A549 (cell line): ENCODE measurements around the gene SLC15A3. TPM values are rescaled to one million over a fixed set of nuclear protein-coding genes. Genes with fewer than 3 reads are reported as not detected.

Source experiments
- ATAC-seq, 2 experiments: fragments of 200-7000 bp in 1 of 2; fragments of >200 bp in 1 of 2; cut with Nextera tagmentation in 1 of 2; cut with Tn5 transposase in 1 of 2; 3 replicates each; pipeline versions ENCODE4 v1.8.0 to v1.9.1; 2018 to 2020; ENCODE audit warnings: mild to moderate bottlenecking in 1 of 2, moderate library complexity in 1 of 2
- CTCF ChIA-PET: fragments of 300-600 bp; sonication (Branson Sonifier 250); formaldehyde crosslinking; extraction: SDS; loops from one replicate; lab custom pipeline; 2021; ENCODE audit warnings: antibody characterized with exemption, inconsistent platforms; lab: Yijun Ruan, JAX
- POLR2A ChIA-PET: fragments of 350-600 bp; formaldehyde crosslinking; extraction: SDS; loops from one replicate; lab custom pipeline; 2021; ENCODE audit warnings: antibody characterized with exemption, inconsistent platforms; lab: Yijun Ruan, JAX
- DNase-seq, 2 experiments: peaks; one replicate each; pipeline versions ENCODE4 v3.0.0 to v3.0.0-alpha.2; 2011 to 2016; ENCODE audit warnings: low read depth in 1 of 2, low spot score in 1 of 2
- FAIRE-seq: peaks from 2 replicates; lab custom pipeline; 2011; peaks lifted over from hg19 to GRCh38; lab: Jason Lieb, UNC
- H3K27ac ChIP-seq, 2 experiments: fragments of >200 bp; sonication (Bioruptor Twin); formaldehyde crosslinking; 3 replicates each; pipeline ENCODE4 v1.5.1; 2016 to 2017
- H3K4me1 ChIP-seq: fragments of >200 bp; sonication (Bioruptor Twin); formaldehyde crosslinking; 3 replicates; pipeline ENCODE4 v1.6.1; 2016
- H3K4me2 ChIP-seq: fragments of >200 bp; sonication (Bioruptor Twin); formaldehyde crosslinking; 3 replicates; pipeline ENCODE4 v1.6.1; 2016
- H3K4me3 ChIP-seq: fragments of >200 bp; sonication (Bioruptor Twin); formaldehyde crosslinking; 3 replicates; pipeline ENCODE4 v1.5.1; 2016
- H3K9me3 ChIP-seq: fragments of >200 bp; sonication (Bioruptor Twin); formaldehyde crosslinking; 3 replicates; pipeline ENCODE4 v1.6.1; 2016
- CBX2 ChIP-seq: fragments of 200-600 bp; sonication (generic); IDR thresholded peaks from 2 replicates; pipeline ENCODE4 v1.6.1; 2016; ENCODE audit warnings: low read depth, mild to moderate bottlenecking, borderline replicate concordance
- CBX8 ChIP-seq: fragments of 200-600 bp; sonication (generic); IDR thresholded peaks from 2 replicates; pipeline ENCODE4 v1.6.1; 2016
- CTCF ChIP-seq: fragments of >200 bp; sonication (Bioruptor Twin); formaldehyde crosslinking; IDR thresholded peaks from 3 replicates; pipeline ENCODE4 v1.5.1; 2016
- ELK1 ChIP-seq: fragments of 150-350 bp; IDR thresholded peaks from 2 replicates; pipeline ENCODE4 v1.6.1; 2014; ENCODE audit warnings: low read depth, mild to moderate bottlenecking, low read length
- FOSB ChIP-seq: fragments of 250-450 bp; sonication (Bioruptor Pico); IDR thresholded peaks from 2 replicates; pipeline ENCODE4 v1.5.0; 2020; ENCODE audit warnings: mild to moderate bottlenecking, moderate library complexity
- FOXS1 ChIP-seq: fragments of 250-450 bp; sonication (Bioruptor Pico); IDR thresholded peaks from 2 replicates; pipeline ENCODE4 v1.5.0; 2020; ENCODE audit warnings: mild to moderate bottlenecking, moderate library complexity
- GATA3 ChIP-seq: IDR thresholded peaks from 2 replicates; pipeline ENCODE4 v1.6.1; 2012; ENCODE audit warnings: borderline replicate concordance
- HDAC2 ChIP-seq: fragments of 200-600 bp; sonication (generic); IDR thresholded peaks from 2 replicates; pipeline ENCODE4 v1.6.1; 2016
- HEYL ChIP-seq: fragments of 250-450 bp; sonication (Bioruptor Pico); IDR thresholded peaks from 2 replicates; pipeline ENCODE4 v1.8.0; 2021; ENCODE audit warnings: mild to moderate bottlenecking, moderate library complexity
- HOXB5 ChIP-seq: fragments of 250-450 bp; sonication (Bioruptor Pico); IDR thresholded peaks from 2 replicates; pipeline ENCODE4 v1.5.0; 2020; ENCODE audit warnings: mild to moderate bottlenecking, moderate library complexity
- JUN ChIP-seq, 2 experiments: fragments of >200 bp; sonication (Bioruptor Twin); formaldehyde crosslinking; IDR thresholded peaks; 2 replicates in 1 of 2; 3 replicates in 1 of 2; pipeline ENCODE4 v1.6.1; 2016 to 2017
- JUNB ChIP-seq: fragments of >200 bp; sonication (Bioruptor Twin); formaldehyde crosslinking; IDR thresholded peaks from 2 replicates; pipeline ENCODE4 v1.6.1; 2016
- KDM1A ChIP-seq: fragments of 200-600 bp; sonication (generic); IDR thresholded peaks from 2 replicates; pipeline ENCODE4 v1.6.1; 2016; ENCODE audit warnings: low read depth, mild to moderate bottlenecking
- NFE2L2 ChIP-seq: fragments of 150-350 bp; conservative IDR thresholded peaks from 2 replicates; pipeline ENCODE4 v1.6.1; 2014; ENCODE audit warnings: low read length
- RFX5 ChIP-seq: fragments of 450-650 bp; IDR thresholded peaks from 2 replicates; pipeline ENCODE4 v1.7.1; 2014; ENCODE audit warnings: antibody characterized with exemption, mild to moderate bottlenecking, moderate library complexity
- TFCP2L1 ChIP-seq: fragments of 250-450 bp; sonication (Bioruptor Pico); IDR thresholded peaks from 2 replicates; pipeline ENCODE4 v1.5.0; 2021; ENCODE audit warnings: mild to moderate bottlenecking
- ZSCAN20 ChIP-seq: fragments of 250-450 bp; sonication (Bioruptor Pico); IDR thresholded peaks from 2 replicates; pipeline ENCODE4 v1.8.0; 2022; ENCODE audit warnings: mild to moderate bottlenecking, moderate library complexity
- WGBS: methylation state at CpG from one replicate; pipeline ENCODE4 v1.1.6; 2017; ENCODE audit errors: missing lambda C conversion rate; 5-methylcytosine and 5-hydroxymethylcytosine counted together
- polyA plus RNA-seq, 4 experiments: library from polyadenylated mRNA; depleted of rRNA in 3 of 4; stranded (reverse); fragments of >200 nt; fragmentation: RNase III in 1 of 4; extraction: RNeasy Plus Mini Kit Qiagen cat#74134 plus additional on column Dnase treatment in 1 of 4; gene quantifications; 2 replicates in 3 of 4; 3 replicates in 1 of 4; pipeline ENCODE4 v1.2.3, GENCODE V29; 2011 to 2017
- TF ChIP-seq, protein P1 (sequence below): fragments of 200-600 bp; sonication (generic); IDR thresholded peaks from 2 replicates; pipeline ENCODE4 v1.6.1; 2016; ENCODE audit warnings: antibody characterized with exemption, mild to moderate bottlenecking, moderate library complexity
- TF ChIP-seq, protein P2 (sequence below): fragments of >200 bp; sonication (Bioruptor Twin); formaldehyde crosslinking; IDR thresholded peaks from 3 replicates; pipeline ENCODE4 v1.6.1; 2016
- TF ChIP-seq, protein P3 (sequence below): IDR thresholded peaks from 2 replicates; pipeline ENCODE4 v1.6.1; 2012

SLC15A3 gene
- polyA plus RNA-seq, 2 of the 4 experiments (the other 2 are of a cell fraction): not detected

GRCh38 chr11:60912223-60912850 is 39.6 kb downstream of the SLC15A3 start (continued):
- TF ChIP-seq, protein P1, sequence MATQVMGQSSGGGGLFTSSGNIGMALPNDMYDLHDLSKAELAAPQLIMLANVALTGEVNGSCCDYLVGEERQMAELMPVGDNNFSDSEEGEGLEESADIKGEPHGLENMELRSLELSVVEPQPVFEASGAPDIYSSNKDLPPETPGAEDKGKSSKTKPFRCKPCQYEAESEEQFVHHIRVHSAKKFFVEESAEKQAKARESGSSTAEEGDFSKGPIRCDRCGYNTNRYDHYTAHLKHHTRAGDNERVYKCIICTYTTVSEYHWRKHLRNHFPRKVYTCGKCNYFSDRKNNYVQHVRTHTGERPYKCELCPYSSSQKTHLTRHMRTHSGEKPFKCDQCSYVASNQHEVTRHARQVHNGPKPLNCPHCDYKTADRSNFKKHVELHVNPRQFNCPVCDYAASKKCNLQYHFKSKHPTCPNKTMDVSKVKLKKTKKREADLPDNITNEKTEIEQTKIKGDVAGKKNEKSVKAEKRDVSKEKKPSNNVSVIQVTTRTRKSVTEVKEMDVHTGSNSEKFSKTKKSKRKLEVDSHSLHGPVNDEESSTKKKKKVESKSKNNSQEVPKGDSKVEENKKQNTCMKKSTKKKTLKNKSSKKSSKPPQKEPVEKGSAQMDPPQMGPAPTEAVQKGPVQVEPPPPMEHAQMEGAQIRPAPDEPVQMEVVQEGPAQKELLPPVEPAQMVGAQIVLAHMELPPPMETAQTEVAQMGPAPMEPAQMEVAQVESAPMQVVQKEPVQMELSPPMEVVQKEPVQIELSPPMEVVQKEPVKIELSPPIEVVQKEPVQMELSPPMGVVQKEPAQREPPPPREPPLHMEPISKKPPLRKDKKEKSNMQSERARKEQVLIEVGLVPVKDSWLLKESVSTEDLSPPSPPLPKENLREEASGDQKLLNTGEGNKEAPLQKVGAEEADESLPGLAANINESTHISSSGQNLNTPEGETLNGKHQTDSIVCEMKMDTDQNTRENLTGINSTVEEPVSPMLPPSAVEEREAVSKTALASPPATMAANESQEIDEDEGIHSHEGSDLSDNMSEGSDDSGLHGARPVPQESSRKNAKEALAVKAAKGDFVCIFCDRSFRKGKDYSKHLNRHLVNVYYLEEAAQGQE: no peak
- no peak for TF ChIP-seq RFX5
- TF ChIP-seq CBX8: no peak
- no peak for TF ChIP-seq TFCP2L1 (CRISPR knock-in tag)

DNA sequence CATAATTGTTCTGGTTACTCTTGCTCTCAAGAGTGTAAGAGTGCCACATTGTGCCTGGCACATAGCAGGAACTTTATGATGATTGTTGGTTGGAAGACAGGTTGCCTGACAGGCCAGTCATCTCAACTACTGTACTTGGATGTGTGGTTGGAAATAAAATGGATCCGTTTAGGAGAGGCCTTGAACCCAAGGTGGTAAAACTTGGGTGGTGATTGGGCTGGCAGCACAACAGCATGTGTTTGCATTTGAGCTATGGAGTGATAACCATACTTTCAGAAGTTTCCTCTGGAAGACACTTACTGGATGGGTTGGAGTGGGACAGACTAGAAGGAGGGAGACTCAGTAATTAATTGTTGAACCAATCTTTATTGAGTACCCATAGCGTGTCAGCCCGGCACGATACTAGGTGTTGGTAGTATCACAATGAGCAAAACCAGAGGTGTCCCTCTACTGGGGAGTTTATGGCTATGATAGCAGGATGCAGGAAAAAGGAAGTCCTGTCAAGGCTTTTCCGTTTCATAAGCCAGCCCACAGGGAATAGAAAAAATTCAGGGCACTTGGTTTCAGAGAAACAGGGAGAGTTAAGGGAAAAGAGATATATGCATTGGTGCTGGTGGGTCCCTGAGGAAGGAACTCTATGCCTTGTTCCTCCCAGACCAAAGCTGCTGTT is 41.1 kb downstream of the SLC15A3 start:
- 46% methylated on average over 5 of the region's 5 CpGs for WGBS
- no peak for TF ChIP-seq HDAC2
- TF ChIP-seq GATA3: no peak
- TF ChIP-seq NFE2L2: no peak
- TF ChIP-seq JUN (IDR thresholded peaks at IDR 0.05): no peak
- TF ChIP-seq, protein P2, sequence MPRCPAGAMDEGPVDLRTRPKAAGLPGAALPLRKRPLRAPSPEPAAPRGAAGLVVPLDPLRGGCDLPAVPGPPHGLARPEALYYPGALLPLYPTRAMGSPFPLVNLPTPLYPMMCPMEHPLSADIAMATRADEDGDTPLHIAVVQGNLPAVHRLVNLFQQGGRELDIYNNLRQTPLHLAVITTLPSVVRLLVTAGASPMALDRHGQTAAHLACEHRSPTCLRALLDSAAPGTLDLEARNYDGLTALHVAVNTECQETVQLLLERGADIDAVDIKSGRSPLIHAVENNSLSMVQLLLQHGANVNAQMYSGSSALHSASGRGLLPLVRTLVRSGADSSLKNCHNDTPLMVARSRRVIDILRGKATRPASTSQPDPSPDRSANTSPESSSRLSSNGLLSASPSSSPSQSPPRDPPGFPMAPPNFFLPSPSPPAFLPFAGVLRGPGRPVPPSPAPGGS: no peak
- TF ChIP-seq CBX2: no peak
- TF ChIP-seq CTCF: no peak
- no peak for TF ChIP-seq HOXB5 (CRISPR knock-in tag)
- no peak for TF ChIP-seq ZSCAN20 (CRISPR knock-in tag)
- TF ChIP-seq FOXS1 (CRISPR knock-in tag): no peak
- TF ChIP-seq ELK1: no peak
- TF ChIP-seq, protein P3, sequence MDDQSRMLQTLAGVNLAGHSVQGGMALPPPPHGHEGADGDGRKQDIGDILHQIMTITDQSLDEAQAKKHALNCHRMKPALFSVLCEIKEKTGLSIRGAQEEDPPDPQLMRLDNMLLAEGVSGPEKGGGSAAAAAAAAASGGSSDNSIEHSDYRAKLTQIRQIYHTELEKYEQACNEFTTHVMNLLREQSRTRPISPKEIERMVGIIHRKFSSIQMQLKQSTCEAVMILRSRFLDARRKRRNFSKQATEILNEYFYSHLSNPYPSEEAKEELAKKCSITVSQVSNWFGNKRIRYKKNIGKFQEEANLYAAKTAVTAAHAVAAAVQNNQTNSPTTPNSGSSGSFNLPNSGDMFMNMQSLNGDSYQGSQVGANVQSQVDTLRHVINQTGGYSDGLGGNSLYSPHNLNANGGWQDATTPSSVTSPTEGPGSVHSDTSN: no peak
- TF ChIP-seq HEYL: no peak
- no peak for TF ChIP-seq KDM1A
- no peak for TF ChIP-seq RFX5
- TF ChIP-seq JUNB: no peak
- no peak for TF ChIP-seq FOSB (CRISPR knock-in tag)
- TF ChIP-seq, all 56 proteins: peak for 0
- H3K4me1 ChIP-seq: peaks cover 10% of the 10 kb centered on the region
- ATAC-seq (no peak), DNase-seq (no peak), FAIRE-seq (no peak)
- ChIA-PET POLR2A (no interaction called here), CTCF (interaction anchor here (1.4 kb wide), 1 partner anchor 9 kb away, joined by 3 read pairs; no protein-coding TSS in a partner anchor)
- H3K27ac ChIP-seq: no peak overlapping the region
- H3K4me2 ChIP-seq: no peak overlapping the region
- H3K9me3 ChIP-seq: no peaks in the 10 kb centered on the region
- H3K4me3 ChIP-seq: no peak overlapping the region
